Peyer's patch (tissue), 4 donors: Measurements from ENCODE around the gene BOC. TPM values are rescaled to one million over a fixed set of nuclear protein-coding genes. Genes with fewer than 3 reads are reported as not detected.

Experiments
- DNase-seq, 3 donors: peaks; one replicate each; pipeline ENCODE4 v3.0.0-alpha.2; 2017 to 2019
- H3K27ac ChIP-seq, 4 donors: fragments of 200-600 bp; sonication (generic); one replicate each; pipeline ENCODE4 v1.5.1; 2016 to 2019
- H3K27me3 ChIP-seq, 2 donors: fragments of 200-600 bp; sonication (generic); one replicate each; pipeline ENCODE4 v1.5.1; 2019
- H3K36me3 ChIP-seq, 3 donors: fragments of 200-600 bp; sonication (generic); one replicate each; pipeline ENCODE4 v1.5.1; 2016 to 2019
- H3K4me1 ChIP-seq, 4 donors: fragments of 200-600 bp; sonication (generic); one replicate each; pipeline ENCODE4 v1.5.1; 2016 to 2019
- H3K4me3 ChIP-seq, 4 donors: fragments of 200-600 bp; sonication (generic); 1 replicate in 3 of 4; 2 replicates in 1 of 4; pipeline ENCODE4 v1.5.1; 2016 to 2019; ENCODE audit warnings: mild to moderate bottlenecking in 1 of 4
- H3K9me3 ChIP-seq, 4 donors: fragments of 200-600 bp; sonication (generic); one replicate each; pipeline ENCODE4 v1.5.1; 2016 to 2019; ENCODE audit warnings: mild to moderate bottlenecking in 1 of 4
- POLR2A ChIP-seq, 2 donors: fragments of 450-650 bp; IDR thresholded peaks; one replicate each; pipeline ENCODE4 v1.5.1; 2017; ENCODE audit warnings: antibody characterized with exemption in 2 of 2, mild to moderate bottlenecking in 2 of 2, moderate library complexity in 2 of 2
- total RNA-seq, 4 donors: library from RNA; depleted of rRNA; stranded (reverse); fragments of >200 nt; gene quantifications; one replicate each; pipeline ENCODE4 v1.1.0, GENCODE V29; 2016
- TF ChIP-seq, protein P1 (sequence below), 6 experiments: fragments of 450-650 bp in 4 of 6; fragments of 200-600 bp in 2 of 6; sonication (generic) in 1 of 6; IDR thresholded peaks; one replicate each; pipeline ENCODE4 v1.5.1; 2017 to 2019; ENCODE audit warnings: antibody characterized with exemption in 6 of 6, mild to moderate bottlenecking in 3 of 6, moderate library complexity in 1 of 6

The BOC gene
- total RNA-seq, 4 donors from 2014 or later: 4.2 to 31.4 (median 13.2) TPM

DNA sequence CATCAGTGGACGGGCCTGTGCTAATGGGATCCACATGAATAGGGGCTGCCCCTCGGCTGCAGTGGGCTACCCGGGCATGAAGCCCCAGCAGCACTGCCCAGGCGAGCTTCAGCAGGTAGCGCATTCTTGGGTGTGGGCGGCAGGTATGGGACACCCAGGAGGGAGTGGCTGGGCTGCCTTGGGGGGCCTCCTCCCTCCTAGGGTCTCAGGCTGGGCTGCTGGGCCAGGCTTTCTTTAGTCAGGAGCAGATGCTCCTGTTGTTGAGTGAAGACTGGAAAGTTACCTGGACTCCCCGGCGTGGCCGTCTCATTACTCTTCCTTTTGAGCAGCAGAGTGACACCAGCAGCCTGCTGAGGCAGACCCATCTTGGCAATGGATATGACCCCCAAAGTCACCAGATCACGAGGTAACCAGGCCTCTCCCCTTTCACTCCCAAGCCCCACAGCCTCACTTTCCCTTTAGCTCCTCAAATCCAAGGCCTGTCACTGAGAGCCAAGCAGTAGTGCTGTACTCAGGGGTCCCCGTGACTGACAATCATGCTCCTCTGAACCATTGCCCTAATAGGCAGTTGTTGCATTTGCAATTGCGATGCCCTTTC is 73.2 kb downstream of the BOC start:
- Histone ChIP-seq H3K27me3 (no peaks in the 10 kb centered on the region), H3K9me3 (no peaks in the 10 kb centered on the region), H3K27ac (no peak overlapping the region), H3K4me1 (no peaks in the 10 kb centered on the region), H3K36me3 (peaks cover 0 to 4% (median 0%) of the 10 kb centered on the region in 3 donors), H3K4me3 (no peak overlapping the region)
- TF ChIP-seq, protein P1, sequence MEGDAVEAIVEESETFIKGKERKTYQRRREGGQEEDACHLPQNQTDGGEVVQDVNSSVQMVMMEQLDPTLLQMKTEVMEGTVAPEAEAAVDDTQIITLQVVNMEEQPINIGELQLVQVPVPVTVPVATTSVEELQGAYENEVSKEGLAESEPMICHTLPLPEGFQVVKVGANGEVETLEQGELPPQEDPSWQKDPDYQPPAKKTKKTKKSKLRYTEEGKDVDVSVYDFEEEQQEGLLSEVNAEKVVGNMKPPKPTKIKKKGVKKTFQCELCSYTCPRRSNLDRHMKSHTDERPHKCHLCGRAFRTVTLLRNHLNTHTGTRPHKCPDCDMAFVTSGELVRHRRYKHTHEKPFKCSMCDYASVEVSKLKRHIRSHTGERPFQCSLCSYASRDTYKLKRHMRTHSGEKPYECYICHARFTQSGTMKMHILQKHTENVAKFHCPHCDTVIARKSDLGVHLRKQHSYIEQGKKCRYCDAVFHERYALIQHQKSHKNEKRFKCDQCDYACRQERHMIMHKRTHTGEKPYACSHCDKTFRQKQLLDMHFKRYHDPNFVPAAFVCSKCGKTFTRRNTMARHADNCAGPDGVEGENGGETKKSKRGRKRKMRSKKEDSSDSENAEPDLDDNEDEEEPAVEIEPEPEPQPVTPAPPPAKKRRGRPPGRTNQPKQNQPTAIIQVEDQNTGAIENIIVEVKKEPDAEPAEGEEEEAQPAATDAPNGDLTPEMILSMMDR (IDR thresholded peaks at IDR 0.05): no peak
- TF ChIP-seq POLR2A (IDR thresholded peaks at IDR 0.05): no peak
- no peak for DNase-seq

DNA sequence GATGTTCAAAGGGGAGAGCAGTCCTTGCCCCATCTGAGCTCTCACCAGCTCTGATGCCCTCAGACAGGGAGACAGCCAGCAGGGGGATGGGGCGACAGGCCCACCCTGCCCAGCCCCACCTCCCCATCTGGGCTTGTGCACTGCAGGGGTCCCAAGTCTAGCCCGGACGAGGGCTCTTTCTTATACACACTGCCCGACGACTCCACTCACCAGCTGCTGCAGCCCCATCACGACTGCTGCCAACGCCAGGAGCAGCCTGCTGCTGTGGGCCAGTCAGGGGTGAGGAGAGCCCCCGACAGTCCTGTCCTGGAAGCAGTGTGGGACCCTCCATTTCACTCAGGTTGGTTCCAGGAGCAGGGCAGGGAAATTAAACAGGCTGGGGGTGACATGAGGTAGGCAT is 73.9 kb downstream of the BOC start:
- Histone ChIP-seq H3K27ac (no peak overlapping the region), H3K36me3 (peaks cover 0 to 3% (median 0%) of the 10 kb centered on the region in 3 donors), H3K4me3 (no peak overlapping the region), H3K9me3 (no peaks in the 10 kb centered on the region), H3K27me3 (no peaks in the 10 kb centered on the region), H3K4me1 (no peaks in the 10 kb centered on the region)
- no peak for TF ChIP-seq POLR2A (IDR thresholded peaks at IDR 0.05)
- TF ChIP-seq, protein P1 (IDR thresholded peaks at IDR 0.05): no peak
- DNase-seq: no peak

DNA sequence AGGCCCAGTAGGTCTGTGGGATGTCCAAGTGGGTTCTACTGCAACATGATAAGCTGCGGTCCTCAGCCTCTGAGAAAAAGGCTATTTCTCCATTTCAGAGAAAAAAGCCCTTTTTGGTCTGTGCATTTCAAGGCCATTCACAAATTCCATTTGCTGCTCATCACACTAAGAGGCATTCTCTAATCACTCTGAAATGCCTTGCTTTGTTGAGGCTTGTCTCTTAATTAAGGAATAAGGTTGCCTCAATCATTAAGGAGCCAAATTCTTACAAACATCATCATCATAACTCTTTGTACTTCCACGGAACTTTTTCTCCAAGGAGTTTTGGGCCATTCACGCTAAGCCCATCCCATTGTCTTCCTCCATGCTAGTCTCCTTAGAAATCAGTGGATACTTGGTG is 74.4 kb downstream of the BOC start:
- Histone ChIP-seq H3K9me3 (no peaks in the 10 kb centered on the region), H3K4me3 (no peak overlapping the region), H3K27ac (no peak overlapping the region), H3K4me1 (no peaks in the 10 kb centered on the region), H3K36me3 (peaks cover 0 to 3% (median 0%) of the 10 kb centered on the region in 3 donors), H3K27me3 (no peaks in the 10 kb centered on the region)
- no peak for DNase-seq
- TF ChIP-seq, protein P1 (IDR thresholded peaks at IDR 0.05): no peak
- TF ChIP-seq POLR2A (IDR thresholded peaks at IDR 0.05): no peak

DNA sequence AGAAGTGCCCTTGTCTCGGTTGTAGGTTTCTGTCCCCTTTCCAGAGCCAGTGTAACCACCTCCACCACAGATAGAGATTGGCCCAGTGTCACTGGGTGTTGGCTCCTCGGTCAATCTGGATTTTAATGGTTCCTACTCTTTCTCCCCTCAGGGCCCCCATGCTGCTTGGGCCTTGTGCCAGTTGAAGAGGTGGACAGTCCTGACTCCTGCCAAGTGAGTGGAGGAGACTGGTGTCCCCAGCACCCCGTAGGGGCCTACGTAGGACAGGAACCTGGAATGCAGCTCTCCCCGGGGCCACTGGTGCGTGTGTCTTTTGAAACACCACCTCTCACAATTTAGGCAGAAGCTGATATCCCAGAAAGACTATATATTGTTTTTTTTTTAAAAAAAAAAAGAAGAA is 75.2 kb downstream of the BOC start:
- no peaks in the 10 kb centered on the region for H3K9me3 ChIP-seq
- peaks cover 0 to 3% (median 0%) of the 10 kb centered on the region in 3 donors for H3K36me3 ChIP-seq
- no peaks in the 10 kb centered on the region for H3K4me1 ChIP-seq
- no peak for TF ChIP-seq POLR2A (IDR thresholded peaks at IDR 0.05)
- TF ChIP-seq, protein P1 (IDR thresholded peaks at IDR 0.05): no peak
- H3K27ac ChIP-seq: no peak overlapping the region
- H3K27me3 ChIP-seq: no peaks in the 10 kb centered on the region
- no peak overlapping the region for H3K4me3 ChIP-seq
- no peak for DNase-seq

DNA sequence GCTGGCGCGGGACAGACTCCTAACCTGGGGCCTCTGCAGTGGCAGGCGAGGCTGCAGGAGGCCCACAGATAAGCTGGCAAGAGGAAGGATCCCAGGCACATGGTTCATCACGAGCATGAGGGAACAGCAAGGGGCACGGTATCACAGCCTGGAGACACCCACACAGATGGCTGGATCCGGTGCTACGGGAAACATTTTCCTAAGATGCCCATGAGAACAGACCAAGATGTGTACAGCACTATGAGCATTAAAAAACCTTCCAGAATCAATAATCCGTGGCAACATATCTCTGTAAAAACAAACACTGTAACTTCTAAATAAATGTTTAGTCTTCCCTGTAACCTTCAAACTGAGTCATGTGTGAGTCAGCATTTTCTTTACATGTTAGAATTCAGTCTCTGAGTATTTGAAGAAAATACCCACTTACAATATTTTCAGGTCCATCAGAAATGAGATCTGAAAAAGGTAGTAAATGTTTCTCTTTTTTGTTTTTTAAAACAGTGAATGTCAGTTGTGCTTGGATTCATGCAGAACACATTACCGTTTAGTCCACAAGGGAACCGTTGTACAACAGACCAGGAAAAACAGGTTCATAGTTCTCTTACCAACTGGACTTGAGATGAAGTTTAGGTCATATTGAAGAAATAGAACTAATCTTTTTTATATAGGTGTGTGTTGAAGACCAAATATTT is 75.9 kb downstream of the BOC start:
- H3K4me1 ChIP-seq: no peaks in the 10 kb centered on the region
- no peaks in the 10 kb centered on the region for H3K9me3 ChIP-seq
- DNase-seq: no peak
- H3K27ac ChIP-seq: peak overlapping the region in 1 of 4 donors; percentile 32
- no peak for TF ChIP-seq POLR2A (IDR thresholded peaks at IDR 0.05)
- TF ChIP-seq, protein P1 (IDR thresholded peaks at IDR 0.05): no peak
- no peaks in the 10 kb centered on the region for H3K36me3 ChIP-seq
- no peak overlapping the region for H3K4me3 ChIP-seq
- no peaks in the 10 kb centered on the region for H3K27me3 ChIP-seq
